ENCODE measurements around the gene FOXA1.

FOXA1 gene

GRCh38 chr14:37591941-37592481 lies 3.0 kb downstream of the FOXA1 start:
- intact Hi-C loops (cut with DNase I) = no loop called here
- no peak for DNase-seq

- intact Hi-C loops (cut with DNase I) = no loop called here
- DNase-seq = no peak
Observed at GRCh38 chr14:37591311-37591940, 3.6 kb downstream of the FOXA1 start.

GRCh38 chr14:37590428-37591139 lies 4.5 kb downstream of the FOXA1 start:
- intact Hi-C loops (cut with DNase I) = no loop called here
- no peak for DNase-seq

GRCh38 chr14:37589715-37590427 lies 5.2 kb downstream of the FOXA1 start:
- intact Hi-C loops (cut with DNase I) = loop anchor here (10.0 kb wide), 1 partner anchor 935 kb away; no protein-coding TSS in a partner anchor
- no peak for DNase-seq

GRCh38 chr14:37588956-37589714 lies 5.9 kb downstream of the FOXA1 start:
- intact Hi-C loops (cut with DNase I) = loop anchor here (10.0 kb wide), 1 partner anchor 934 kb away; no protein-coding TSS in a partner anchor
- no peak for DNase-seq

- DNase-seq = no peak
- intact Hi-C loops (cut with DNase I) = loop anchor here (10.0 kb wide), 1 partner anchor 934 kb away; no protein-coding TSS in a partner anchor
Observed at GRCh38 chr14:37588667-37588955, 6.4 kb downstream of the FOXA1 start.

GRCh38 chr14:37587881-37588666 lies 7.0 kb downstream of the FOXA1 start:
- DNase-seq = no peak
- intact Hi-C loops (cut with DNase I) = loop anchor here (10.0 kb wide), 1 partner anchor 933 kb away; no protein-coding TSS in a partner anchor

- intact Hi-C loops (cut with DNase I) = loop anchor here (10.0 kb wide), 1 partner anchor 932 kb away; no protein-coding TSS in a partner anchor
- no peak for DNase-seq
Observed at GRCh38 chr14:37587131-37587803, 7.8 kb downstream of the FOXA1 start.

GRCh38 chr14:37586797-37587130 lies 8.3 kb downstream of the FOXA1 start:
- no peak for DNase-seq
- intact Hi-C loops (cut with DNase I) = loop anchor here (10.0 kb wide), 1 partner anchor 932 kb away; no protein-coding TSS in a partner anchor

GRCh38 chr14:37585971-37586796 lies 8.9 kb downstream of the FOXA1 start:
- intact Hi-C loops (cut with DNase I) = loop anchor here (10.0 kb wide), 1 partner anchor 931 kb away; no protein-coding TSS in a partner anchor
- DNase-seq = no peak

GRCh38 chr14:37585101-37585511 lies 9.9 kb downstream of the FOXA1 start:
- DNase-seq = no peak
- intact Hi-C loops (cut with DNase I) = loop anchor here (10.0 kb wide), 1 partner anchor 930 kb away; no protein-coding TSS in a partner anchor

GRCh38 chr14:37584211-37585100 lies 10.6 kb downstream of the FOXA1 start:
- DNase-seq = no peak
- intact Hi-C loops (cut with DNase I) = loop anchor here (10.0 kb wide), 1 partner anchor 930 kb away; no protein-coding TSS in a partner anchor

- DNase-seq = no peak
- intact Hi-C loops (cut with DNase I) = loop anchor here (10.0 kb wide), 1 partner anchor 929 kb away; no protein-coding TSS in a partner anchor
Observed at GRCh38 chr14:37583358-37584210, 11.5 kb downstream of the FOXA1 start.

GRCh38 chr14:37580146-37580545 lies 14.9 kb downstream of the FOXA1 start:
- intact Hi-C loops (cut with DNase I) = loop anchor here (10.0 kb wide), 1 partner anchor 925 kb away; no protein-coding TSS in a partner anchor
- DNase-seq = no peak

- DNase-seq = no peak
- intact Hi-C loops (cut with DNase I) = no loop called here
Observed at GRCh38 chr14:37579274-37579673, 15.8 kb downstream of the FOXA1 start.

Measured in head of caudate nucleus (tissue), 42 donors.